ENCODE results near the gene CAPS.

- no peak for TF ChIP-seq CTCF (IDR thresholded peaks at IDR 0.05; ENCODE audit: insufficient read depth, low read length, poor library complexity, severe bottlenecking)
- no peak for TF ChIP-seq EZH2phosphoT487 (conservative IDR thresholded peaks at IDR 0.05; ENCODE audit: low read length)
These were observed 312 bp downstream of the CAPS start for GRCh38 chr19:5914358-5914774.

Measured in SU-DHL-6 (cell line).